K562 (cell line): ENCODE measurements around the gene TMEM45A. TPM values are rescaled to one million over a fixed set of nuclear protein-coding genes. Genes with fewer than 3 reads are reported as not detected.

Source experiments
- GABPB1 ChIP-seq: sonication (generic); formaldehyde crosslinking; IDR thresholded peaks from 2 replicates; pipeline ENCODE4 v1.8.0; 2022; ENCODE audit warnings: mild to moderate bottlenecking, missing genetic modification reagents
- MCM2 ChIP-seq: fragments of 450-650 bp; IDR thresholded peaks from 2 replicates; pipeline ENCODE4 v1.6.1; 2017; ENCODE audit warnings: low read depth, mild to moderate bottlenecking
- U2AF2 ChIP-seq: fragments of 200-400 bp; formaldehyde crosslinking; optimal IDR thresholded peaks from 2 replicates; pipeline ENCODE3; 2017; ENCODE audit warnings: low read depth, mild to moderate bottlenecking, low read length
- polyA plus RNA-seq, 8 experiments: library from polyadenylated mRNA; depleted of rRNA in 4 of 8; stranded (reverse) in 5 of 8; unstranded in 3 of 8; fragments of >200 nt; fragmentation: Nextera tagmentation in 2 of 8; fragmentation: Illumina TruSeq in 1 of 8; extraction: Ambion mirVana in 2 of 8; extraction: Trizol in 1 of 8; gene quantifications; 2 replicates each; pipeline versions ENCODE4 v1.2.1 to v1.2.3, GENCODE V29; 2011 to 2014; ENCODE audit warnings: inconsistent platforms in 1 of 8, missing spikeins in 1 of 8
- total RNA-seq, 7 experiments: library from RNA; depleted of rRNA in 6 of 7; stranded (reverse); fragments of >200 nt in 6 of 7; fragmentation: Illumina TruSeq in 2 of 7; extraction: Trizol in 2 of 7; gene quantifications; 2 replicates each; pipeline versions ENCODE4 v1.2.1 to v1.2.3, GENCODE V29; 2011 to 2021; ENCODE audit warnings: low replicate concordance in 1 of 7
- TF ChIP-seq, protein P1 (sequence below), 2 experiments: fragments of 450-650 bp; formaldehyde crosslinking in 1 of 2; IDR thresholded peaks; 2 replicates each; pipeline versions ENCODE4 v1.4.0 to v1.6.1; 2014 to 2020; ENCODE audit warnings: mild to moderate bottlenecking in 2 of 2, borderline replicate concordance in 1 of 2, low read depth in 1 of 2

The TMEM45A gene
- total and polyA plus RNA-seq, 9 of the 15 experiments (the other 6 are each of a cell fraction or from before 2014, with no cell fraction given): 0.41 to 4.1 (median 0.95) TPM

DNA sequence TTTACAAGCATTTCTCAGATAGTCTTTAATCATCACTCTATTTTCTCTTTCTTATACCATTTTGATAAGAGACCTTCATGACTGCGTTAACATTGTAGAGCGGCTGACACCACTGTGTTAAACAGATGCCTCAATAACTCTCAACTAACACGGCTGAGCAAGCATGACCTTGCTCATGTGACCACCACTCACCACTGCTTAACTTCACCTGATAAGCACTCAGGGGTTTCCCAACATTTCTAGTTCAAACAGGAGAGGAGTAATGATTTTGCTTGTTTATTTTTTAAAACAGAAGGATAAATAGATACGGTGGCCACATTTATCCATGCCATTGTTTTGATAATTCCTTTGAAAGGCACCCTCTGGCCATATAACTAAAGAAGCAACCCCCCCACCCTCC is 37.7 kb upstream of the TMEM45A start (continued):
- TF ChIP-seq, protein P1, sequence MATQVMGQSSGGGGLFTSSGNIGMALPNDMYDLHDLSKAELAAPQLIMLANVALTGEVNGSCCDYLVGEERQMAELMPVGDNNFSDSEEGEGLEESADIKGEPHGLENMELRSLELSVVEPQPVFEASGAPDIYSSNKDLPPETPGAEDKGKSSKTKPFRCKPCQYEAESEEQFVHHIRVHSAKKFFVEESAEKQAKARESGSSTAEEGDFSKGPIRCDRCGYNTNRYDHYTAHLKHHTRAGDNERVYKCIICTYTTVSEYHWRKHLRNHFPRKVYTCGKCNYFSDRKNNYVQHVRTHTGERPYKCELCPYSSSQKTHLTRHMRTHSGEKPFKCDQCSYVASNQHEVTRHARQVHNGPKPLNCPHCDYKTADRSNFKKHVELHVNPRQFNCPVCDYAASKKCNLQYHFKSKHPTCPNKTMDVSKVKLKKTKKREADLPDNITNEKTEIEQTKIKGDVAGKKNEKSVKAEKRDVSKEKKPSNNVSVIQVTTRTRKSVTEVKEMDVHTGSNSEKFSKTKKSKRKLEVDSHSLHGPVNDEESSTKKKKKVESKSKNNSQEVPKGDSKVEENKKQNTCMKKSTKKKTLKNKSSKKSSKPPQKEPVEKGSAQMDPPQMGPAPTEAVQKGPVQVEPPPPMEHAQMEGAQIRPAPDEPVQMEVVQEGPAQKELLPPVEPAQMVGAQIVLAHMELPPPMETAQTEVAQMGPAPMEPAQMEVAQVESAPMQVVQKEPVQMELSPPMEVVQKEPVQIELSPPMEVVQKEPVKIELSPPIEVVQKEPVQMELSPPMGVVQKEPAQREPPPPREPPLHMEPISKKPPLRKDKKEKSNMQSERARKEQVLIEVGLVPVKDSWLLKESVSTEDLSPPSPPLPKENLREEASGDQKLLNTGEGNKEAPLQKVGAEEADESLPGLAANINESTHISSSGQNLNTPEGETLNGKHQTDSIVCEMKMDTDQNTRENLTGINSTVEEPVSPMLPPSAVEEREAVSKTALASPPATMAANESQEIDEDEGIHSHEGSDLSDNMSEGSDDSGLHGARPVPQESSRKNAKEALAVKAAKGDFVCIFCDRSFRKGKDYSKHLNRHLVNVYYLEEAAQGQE (IDR thresholded peaks at IDR 0.05; ENCODE audit: borderline replicate concordance): peak; percentile 30
- TF ChIP-seq, protein P1 (CRISPR knock-in tag; IDR thresholded peaks at IDR 0.05; ENCODE audit: low read depth): no peak
- TF ChIP-seq MCM2 (no peak), U2AF2 (no peak), GABPB1 (CRISPR knock-in tag) (no peak)
